Liver (tissue), 9 donors: ENCODE measurements around the gene RFLNA. TPM values are rescaled to one million over a fixed set of nuclear protein-coding genes. Genes with fewer than 3 reads are reported as not detected.

Source experiments
- DNase-seq: peaks from one replicate; pipeline ENCODE4 v3.0.0-alpha.2; 2017; ENCODE audit warnings: low spot score
- H3K27ac ChIP-seq, 2 donors: one replicate each; pipeline ENCODE4 v1.7.0; 2013; ENCODE audit warnings: inconsistent platforms in 2 of 2, low read length in 2 of 2, control low read depth in 1 of 2, low read depth in 1 of 2, mild to moderate bottlenecking in 1 of 2
- H3K27me3 ChIP-seq, 4 donors: one replicate each; pipeline versions ENCODE4 v1.6.1 to v1.7.0; 2013; ENCODE audit warnings: low read length in 3 of 4, inconsistent platforms in 1 of 4, mild to moderate bottlenecking in 1 of 4, moderate library complexity in 1 of 4; ENCODE audit not compliant: control insufficient read depth in 4 of 4, insufficient read depth in 4 of 4
- H3K36me3 ChIP-seq, 4 donors: one replicate each; pipeline versions ENCODE4 v1.6.1 to v1.7.0; 2013; ENCODE audit warnings: low read length in 3 of 4, mild to moderate bottlenecking in 3 of 4, low read depth in 1 of 4, moderate library complexity in 1 of 4; ENCODE audit not compliant: control insufficient read depth in 4 of 4, insufficient read depth in 3 of 4
- H3K4me1 ChIP-seq, 4 donors: one replicate each; pipeline versions ENCODE4 v1.6.1 to v1.7.0; 2013; ENCODE audit warnings: low read length in 3 of 4, mild to moderate bottlenecking in 3 of 4, moderate library complexity in 1 of 4; ENCODE audit not compliant: control insufficient read depth in 4 of 4, insufficient read depth in 4 of 4
- H3K4me3 ChIP-seq, 3 donors: one replicate each; pipeline versions ENCODE4 v1.6.1 to v1.7.0; 2013; ENCODE audit warnings: low read length in 3 of 3, control low read depth in 1 of 3, low read depth in 1 of 3, mild to moderate bottlenecking in 1 of 3
- H3K9ac ChIP-seq, 2 donors: one replicate each; pipeline ENCODE4 v1.7.0; 2013; ENCODE audit warnings: low read length in 2 of 2, mild to moderate bottlenecking in 2 of 2, moderate library complexity in 2 of 2, control low read depth in 1 of 2, low read depth in 1 of 2
- H3K9me3 ChIP-seq, 4 donors: one replicate each; pipeline versions ENCODE4 v1.6.1 to v1.7.0; 2013; ENCODE audit warnings: low read length in 3 of 4; ENCODE audit not compliant: control insufficient read depth in 4 of 4
- EGR1 ChIP-seq, 2 donors: IDR thresholded peaks; 2 replicates each; pipeline ENCODE4 v1.6.1; 2016 to 2018; ENCODE audit warnings: antibody characterized with exemption in 2 of 2, low read depth in 2 of 2
- FOXA1 ChIP-seq: IDR thresholded peaks from 2 replicates; pipeline ENCODE4 v1.6.1; 2016; ENCODE audit warnings: antibody characterized with exemption
- FOXA2 ChIP-seq: IDR thresholded peaks from 2 replicates; pipeline ENCODE4 v1.6.1; 2016; ENCODE audit warnings: antibody characterized with exemption
- GABPA ChIP-seq, 2 donors: IDR thresholded peaks in 1 of 2; conservative IDR thresholded peaks in 1 of 2; 2 replicates each; pipeline ENCODE4 v1.6.1; 2016; ENCODE audit warnings: antibody characterized with exemption in 2 of 2, mild to moderate bottlenecking in 1 of 2, moderate library complexity in 1 of 2
- HNF4A ChIP-seq, 2 donors: conservative IDR thresholded peaks; 2 replicates each; pipeline ENCODE4 v1.6.1; 2016; ENCODE audit warnings: antibody characterized with exemption in 2 of 2, mild to moderate bottlenecking in 2 of 2
- HNF4G ChIP-seq: IDR thresholded peaks from 2 replicates; pipeline ENCODE4 v1.6.1; 2016; ENCODE audit warnings: antibody characterized with exemption
- RAD21 ChIP-seq, 2 donors: IDR thresholded peaks; 2 replicates each; pipeline ENCODE4 v1.6.1; 2016; ENCODE audit warnings: antibody characterized with exemption in 2 of 2, mild to moderate bottlenecking in 2 of 2
- RXRA ChIP-seq, 2 donors: IDR thresholded peaks; 2 replicates each; pipeline ENCODE4 v1.6.1; 2017 to 2018; ENCODE audit warnings: antibody characterized with exemption in 2 of 2, mild to moderate bottlenecking in 1 of 2
- SP1 ChIP-seq: IDR thresholded peaks from 2 replicates; pipeline ENCODE4 v1.6.1; 2018; ENCODE audit warnings: antibody characterized with exemption, mild to moderate bottlenecking
- TAF1 ChIP-seq: conservative IDR thresholded peaks from 2 replicates; pipeline ENCODE4 v1.6.1; 2016; ENCODE audit warnings: antibody characterized with exemption, mild to moderate bottlenecking
- YY1 ChIP-seq: IDR thresholded peaks from 2 replicates; pipeline ENCODE4 v1.6.1; 2016; ENCODE audit warnings: antibody characterized with exemption, mild to moderate bottlenecking
- WGBS: extraction: QIAGEN DNeasy Blood & Tissue Kit; methylation state at CpG from one replicate; pipeline ENCODE4 v1.1.7; 2013; 5-methylcytosine and 5-hydroxymethylcytosine counted together
- polyA plus RNA-seq, 2 donors: library from polyadenylated mRNA; stranded (reverse) in 1 of 2; unstranded in 1 of 2; fragments of 200-250 nt in 1 of 2; fragments of >200 nt in 1 of 2; fragmentation: Nextera tagmentation in 1 of 2; extraction: Ambion mirVana in 1 of 2; gene quantifications; one replicate each; pipeline versions ENCODE4 v1.2.1 to v1.2.3, GENCODE V29; 2013 to 2015
- total RNA-seq, 2 donors: library from RNA; depleted of rRNA; stranded (reverse); fragments of >200 nt; gene quantifications; one replicate each; pipeline ENCODE4 v1.2.3, GENCODE V29; 2014
- TF ChIP-seq, protein P1 (sequence below): IDR thresholded peaks from 2 replicates; pipeline ENCODE4 v1.6.1; 2016; ENCODE audit warnings: antibody characterized with exemption
- TF ChIP-seq, protein P2 (sequence below): IDR thresholded peaks from 2 replicates; pipeline ENCODE4 v1.6.1; 2016; ENCODE audit warnings: antibody characterized with exemption
- TF ChIP-seq, protein P3 (sequence below): IDR thresholded peaks from 2 replicates; pipeline ENCODE4 v1.6.1; 2016; ENCODE audit warnings: antibody characterized with exemption
- TF ChIP-seq, protein P4 (sequence below): fragments of 150-350 bp; IDR thresholded peaks from 2 replicates; pipeline ENCODE4 v1.5.1; 2017; ENCODE audit warnings: improper control_type of control experiment, low read depth, low read length; ENCODE audit not compliant: missing input control
- TF ChIP-seq, protein P5 (sequence below): IDR thresholded peaks from 2 replicates; pipeline ENCODE4 v1.6.1; 2016; ENCODE audit warnings: antibody characterized with exemption, mild to moderate bottlenecking
- donor health status: healthy.
- donor health status: healthy.
- donor health status: healthy.
- donor health status: healthy.
- donor health status: healthy.

RFLNA gene
- total and polyA plus RNA-seq, 4 donors: 0.05 TPM; not detected in 2

DNA sequence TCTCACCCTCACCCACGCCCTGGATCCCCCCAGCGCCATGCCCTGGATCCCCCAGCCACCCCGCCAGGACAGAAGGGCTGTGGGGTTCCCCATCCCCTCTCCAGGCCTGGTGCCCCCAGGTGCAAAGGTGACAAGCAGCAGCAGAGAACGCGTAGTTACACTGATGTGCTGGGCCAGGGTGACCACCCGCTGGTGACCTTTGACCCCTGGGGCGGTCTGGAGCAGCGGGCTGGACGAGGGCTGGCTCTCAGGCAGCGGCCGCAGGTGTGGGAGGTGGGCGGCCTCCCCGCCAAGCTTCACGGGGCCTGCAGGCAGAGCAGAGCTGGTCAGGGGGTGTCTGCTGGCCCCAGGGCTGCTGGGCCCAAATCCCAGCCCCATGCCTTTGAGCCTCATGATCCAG is 40.1 kb downstream of the RFLNA start:
- peaks cover 18 to 79% (median 33%) of the 10 kb centered on the region in 4 donors for H3K36me3 ChIP-seq
- TF ChIP-seq SP1 (no peak), RXRA (IDR thresholded peaks at IDR 0.05) (no peak), YY1 (no peak), RAD21 (IDR thresholded peaks at IDR 0.05) (no peak), HNF4A (conservative IDR thresholded peaks at IDR 0.05) (no peak), FOXA1 (no peak), HNF4G (no peak), EGR1 (IDR thresholded peaks at IDR 0.05; ENCODE audit: low read depth in 2 of 2) (no peak), GABPA (IDR thresholded peaks at IDR 0.05 in 1 of 2, conservative IDR thresholded peaks at IDR 0.05 in 1 of 2) (no peak), TAF1 (no peak), FOXA2 (no peak)
- TF ChIP-seq, protein P1, sequence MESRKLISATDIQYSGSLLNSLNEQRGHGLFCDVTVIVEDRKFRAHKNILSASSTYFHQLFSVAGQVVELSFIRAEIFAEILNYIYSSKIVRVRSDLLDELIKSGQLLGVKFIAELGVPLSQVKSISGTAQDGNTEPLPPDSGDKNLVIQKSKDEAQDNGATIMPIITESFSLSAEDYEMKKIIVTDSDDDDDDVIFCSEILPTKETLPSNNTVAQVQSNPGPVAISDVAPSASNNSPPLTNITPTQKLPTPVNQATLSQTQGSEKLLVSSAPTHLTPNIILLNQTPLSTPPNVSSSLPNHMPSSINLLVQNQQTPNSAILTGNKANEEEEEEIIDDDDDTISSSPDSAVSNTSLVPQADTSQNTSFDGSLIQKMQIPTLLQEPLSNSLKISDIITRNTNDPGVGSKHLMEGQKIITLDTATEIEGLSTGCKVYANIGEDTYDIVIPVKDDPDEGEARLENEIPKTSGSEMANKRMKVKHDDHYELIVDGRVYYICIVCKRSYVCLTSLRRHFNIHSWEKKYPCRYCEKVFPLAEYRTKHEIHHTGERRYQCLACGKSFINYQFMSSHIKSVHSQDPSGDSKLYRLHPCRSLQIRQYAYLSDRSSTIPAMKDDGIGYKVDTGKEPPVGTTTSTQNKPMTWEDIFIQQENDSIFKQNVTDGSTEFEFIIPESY: no peak
- TF ChIP-seq, protein P2, sequence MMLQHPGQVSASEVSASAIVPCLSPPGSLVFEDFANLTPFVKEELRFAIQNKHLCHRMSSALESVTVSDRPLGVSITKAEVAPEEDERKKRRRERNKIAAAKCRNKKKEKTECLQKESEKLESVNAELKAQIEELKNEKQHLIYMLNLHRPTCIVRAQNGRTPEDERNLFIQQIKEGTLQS: no peak
- TF ChIP-seq, protein P3, sequence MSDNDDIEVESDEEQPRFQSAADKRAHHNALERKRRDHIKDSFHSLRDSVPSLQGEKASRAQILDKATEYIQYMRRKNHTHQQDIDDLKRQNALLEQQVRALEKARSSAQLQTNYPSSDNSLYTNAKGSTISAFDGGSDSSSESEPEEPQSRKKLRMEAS: no peak
- TF ChIP-seq, protein P4, sequence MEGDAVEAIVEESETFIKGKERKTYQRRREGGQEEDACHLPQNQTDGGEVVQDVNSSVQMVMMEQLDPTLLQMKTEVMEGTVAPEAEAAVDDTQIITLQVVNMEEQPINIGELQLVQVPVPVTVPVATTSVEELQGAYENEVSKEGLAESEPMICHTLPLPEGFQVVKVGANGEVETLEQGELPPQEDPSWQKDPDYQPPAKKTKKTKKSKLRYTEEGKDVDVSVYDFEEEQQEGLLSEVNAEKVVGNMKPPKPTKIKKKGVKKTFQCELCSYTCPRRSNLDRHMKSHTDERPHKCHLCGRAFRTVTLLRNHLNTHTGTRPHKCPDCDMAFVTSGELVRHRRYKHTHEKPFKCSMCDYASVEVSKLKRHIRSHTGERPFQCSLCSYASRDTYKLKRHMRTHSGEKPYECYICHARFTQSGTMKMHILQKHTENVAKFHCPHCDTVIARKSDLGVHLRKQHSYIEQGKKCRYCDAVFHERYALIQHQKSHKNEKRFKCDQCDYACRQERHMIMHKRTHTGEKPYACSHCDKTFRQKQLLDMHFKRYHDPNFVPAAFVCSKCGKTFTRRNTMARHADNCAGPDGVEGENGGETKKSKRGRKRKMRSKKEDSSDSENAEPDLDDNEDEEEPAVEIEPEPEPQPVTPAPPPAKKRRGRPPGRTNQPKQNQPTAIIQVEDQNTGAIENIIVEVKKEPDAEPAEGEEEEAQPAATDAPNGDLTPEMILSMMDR: no peak
- TF ChIP-seq, protein P5, sequence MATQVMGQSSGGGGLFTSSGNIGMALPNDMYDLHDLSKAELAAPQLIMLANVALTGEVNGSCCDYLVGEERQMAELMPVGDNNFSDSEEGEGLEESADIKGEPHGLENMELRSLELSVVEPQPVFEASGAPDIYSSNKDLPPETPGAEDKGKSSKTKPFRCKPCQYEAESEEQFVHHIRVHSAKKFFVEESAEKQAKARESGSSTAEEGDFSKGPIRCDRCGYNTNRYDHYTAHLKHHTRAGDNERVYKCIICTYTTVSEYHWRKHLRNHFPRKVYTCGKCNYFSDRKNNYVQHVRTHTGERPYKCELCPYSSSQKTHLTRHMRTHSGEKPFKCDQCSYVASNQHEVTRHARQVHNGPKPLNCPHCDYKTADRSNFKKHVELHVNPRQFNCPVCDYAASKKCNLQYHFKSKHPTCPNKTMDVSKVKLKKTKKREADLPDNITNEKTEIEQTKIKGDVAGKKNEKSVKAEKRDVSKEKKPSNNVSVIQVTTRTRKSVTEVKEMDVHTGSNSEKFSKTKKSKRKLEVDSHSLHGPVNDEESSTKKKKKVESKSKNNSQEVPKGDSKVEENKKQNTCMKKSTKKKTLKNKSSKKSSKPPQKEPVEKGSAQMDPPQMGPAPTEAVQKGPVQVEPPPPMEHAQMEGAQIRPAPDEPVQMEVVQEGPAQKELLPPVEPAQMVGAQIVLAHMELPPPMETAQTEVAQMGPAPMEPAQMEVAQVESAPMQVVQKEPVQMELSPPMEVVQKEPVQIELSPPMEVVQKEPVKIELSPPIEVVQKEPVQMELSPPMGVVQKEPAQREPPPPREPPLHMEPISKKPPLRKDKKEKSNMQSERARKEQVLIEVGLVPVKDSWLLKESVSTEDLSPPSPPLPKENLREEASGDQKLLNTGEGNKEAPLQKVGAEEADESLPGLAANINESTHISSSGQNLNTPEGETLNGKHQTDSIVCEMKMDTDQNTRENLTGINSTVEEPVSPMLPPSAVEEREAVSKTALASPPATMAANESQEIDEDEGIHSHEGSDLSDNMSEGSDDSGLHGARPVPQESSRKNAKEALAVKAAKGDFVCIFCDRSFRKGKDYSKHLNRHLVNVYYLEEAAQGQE: no peak
- H3K4me3 ChIP-seq: no peak overlapping the region
- DNase-seq: no peak
- WGBS: 76% methylated on average over 14 of the region's 14 CpGs
- no peak overlapping the region for H3K27ac ChIP-seq
- no peak overlapping the region for H3K9ac ChIP-seq
- H3K4me1 ChIP-seq: no peaks in the 10 kb centered on the region
- no peaks in the 10 kb centered on the region for H3K27me3 ChIP-seq
- no peaks in the 10 kb centered on the region for H3K9me3 ChIP-seq
